CD4-positive, alpha-beta T cell treated with Interleukin-6 for 4 hours (primary cell): Measurements from ENCODE around the gene R3HDML.
"Not testable (repeated sequence)": the region's sequence is repeated elsewhere in the genome, so short reads cannot be mapped to it uniquely, and the experiment has no call there.

Source experiments
- DNase-seq: peaks from one replicate; pipeline ENCODE4 v3.0.0-alpha.2; 2020; ENCODE audit warnings: mixed read lengths

The R3HDML gene

DNA sequence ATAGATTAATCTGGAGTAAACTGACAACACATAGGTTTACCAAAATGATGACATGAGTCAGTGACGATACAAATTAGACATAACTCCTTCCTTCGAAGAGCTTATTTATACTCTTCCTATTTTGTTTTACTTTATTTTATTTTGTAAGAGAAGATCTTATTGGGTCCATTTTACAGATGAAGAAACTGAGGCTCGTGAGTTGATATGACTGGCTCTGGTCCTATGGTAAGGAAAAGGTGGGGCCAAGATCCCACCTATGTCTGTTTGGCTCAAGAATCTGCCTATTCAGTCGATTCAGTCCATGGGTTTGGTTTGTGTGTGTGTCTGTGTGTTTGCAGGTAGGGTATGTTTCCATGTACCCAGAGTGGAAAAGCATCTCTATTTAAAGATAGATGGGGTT is 8.4 kb upstream of the R3HDML start:
- no peak for DNase-seq

DNA sequence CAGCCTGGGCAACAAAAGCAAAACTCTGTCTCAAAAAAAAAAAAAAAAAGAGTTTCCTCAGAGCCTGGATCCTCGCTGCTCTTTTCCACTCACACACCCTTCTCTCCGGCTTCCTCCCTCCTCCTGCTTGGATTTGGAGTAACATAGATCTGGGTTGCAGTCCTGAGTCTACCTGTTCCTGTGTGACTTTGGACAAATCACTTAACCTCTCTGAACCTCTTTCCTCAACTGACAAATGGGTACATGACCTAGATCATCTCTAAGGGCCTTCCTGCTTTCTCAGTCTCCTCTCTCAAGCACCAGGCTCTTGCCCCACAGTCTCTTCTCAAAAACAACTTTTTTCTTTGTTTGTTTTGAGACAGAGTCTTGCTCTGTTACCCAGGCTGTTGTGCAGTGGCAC is 5.6 kb upstream of the R3HDML start:
- no peak for DNase-seq

DNA sequence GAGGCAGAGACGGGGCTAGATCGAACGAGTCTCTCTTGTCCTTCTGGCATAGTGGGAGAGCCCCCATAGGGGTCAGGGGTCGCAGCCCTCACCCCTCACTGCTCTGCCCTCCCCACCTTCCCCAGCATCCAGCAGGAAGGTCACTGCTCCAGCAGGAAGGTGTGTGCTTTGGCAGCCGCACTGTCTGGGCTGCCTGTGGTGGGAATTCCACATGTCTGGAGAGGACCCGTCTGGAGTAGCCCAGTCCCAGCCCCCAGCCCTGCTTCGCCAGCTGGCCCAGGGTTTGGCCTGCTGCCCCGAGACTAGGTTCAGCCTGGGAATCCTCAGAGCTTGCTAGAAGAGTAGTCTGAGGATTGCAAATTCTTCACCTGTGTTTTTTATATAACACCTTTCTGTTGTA is 2.5 kb upstream of the R3HDML start:
- no peak for DNase-seq

DNA sequence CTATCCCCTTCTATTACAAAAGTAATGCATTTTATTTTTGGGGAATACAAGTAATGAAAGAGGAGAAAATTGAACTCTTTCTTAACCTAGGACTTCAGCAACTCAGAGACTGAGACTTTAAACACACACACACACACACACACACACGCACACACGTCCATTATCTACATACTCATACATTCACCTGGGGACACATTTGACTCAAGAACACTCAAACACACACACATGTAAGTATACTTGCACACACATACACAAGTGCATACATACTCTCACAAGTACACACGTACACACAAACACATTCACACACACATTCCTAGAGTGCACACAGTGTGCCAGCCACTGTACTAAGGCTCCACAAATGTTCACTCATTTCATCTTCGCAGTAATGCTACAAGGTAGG is 2.1 kb upstream of the R3HDML start:
- DNase-seq: no peak

DNA sequence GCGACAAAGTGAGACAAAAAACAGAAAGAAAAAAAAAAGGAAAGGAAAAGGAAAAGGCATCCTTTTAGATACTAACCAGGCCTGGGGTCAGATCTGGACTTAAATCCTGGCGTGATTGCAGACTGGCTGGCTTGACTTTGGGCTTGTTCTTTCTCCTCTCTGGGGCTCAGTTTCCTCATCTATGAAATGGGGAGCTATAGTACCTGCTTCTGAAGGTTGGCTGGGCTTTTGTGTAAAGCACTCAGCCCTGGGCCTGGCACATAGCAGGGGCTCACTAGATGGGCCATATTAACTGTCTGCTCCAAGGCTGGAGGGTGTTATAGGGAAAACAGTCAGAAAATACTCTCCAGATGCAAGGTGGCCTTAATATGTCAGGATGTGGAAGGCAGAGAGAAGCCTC is 1.2 kb upstream of the R3HDML start:
- no peak for DNase-seq

DNA sequence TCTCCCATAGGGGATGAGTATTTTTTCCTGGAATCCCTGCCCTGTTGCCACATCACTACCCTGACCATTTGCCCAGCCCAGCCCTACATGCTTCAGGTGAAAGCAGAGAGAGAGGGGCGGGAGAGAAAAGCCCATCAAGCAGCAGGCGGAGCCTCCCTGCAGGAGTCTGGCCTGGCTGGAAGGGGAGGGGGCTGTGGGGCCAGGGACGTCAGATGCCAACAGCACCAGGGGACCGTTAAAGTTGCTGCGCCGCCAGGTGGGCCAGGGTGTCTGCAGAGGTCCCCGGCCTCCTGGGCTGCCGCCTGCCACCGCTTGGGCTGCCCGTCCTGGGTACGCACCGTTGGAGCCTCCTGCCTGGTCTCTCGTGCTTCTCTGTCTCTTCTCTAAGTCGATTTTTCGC is 757 bp upstream of the R3HDML start:
- DNase-seq: no peak

DNA sequence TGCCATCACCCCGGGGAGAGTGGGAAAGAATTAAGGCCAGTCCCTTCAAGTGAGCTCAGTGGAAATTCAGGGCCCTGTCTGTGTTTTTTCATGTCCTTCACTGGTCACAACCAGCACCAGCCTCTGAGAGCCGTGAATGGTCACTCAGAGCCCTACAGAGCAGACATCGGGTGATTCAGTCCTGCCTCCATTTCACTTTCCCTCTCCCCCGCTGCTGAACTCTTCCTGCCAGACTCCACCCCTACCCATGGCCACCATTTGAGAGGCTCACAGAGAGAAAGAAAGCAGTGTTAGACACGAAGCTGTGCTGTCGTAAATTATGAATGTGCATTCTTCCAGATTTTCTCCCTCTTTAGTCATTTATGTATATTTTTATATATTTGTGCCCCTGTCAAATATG is 5.4 kb downstream of the R3HDML start:
- DNase-seq: no peak

DNA sequence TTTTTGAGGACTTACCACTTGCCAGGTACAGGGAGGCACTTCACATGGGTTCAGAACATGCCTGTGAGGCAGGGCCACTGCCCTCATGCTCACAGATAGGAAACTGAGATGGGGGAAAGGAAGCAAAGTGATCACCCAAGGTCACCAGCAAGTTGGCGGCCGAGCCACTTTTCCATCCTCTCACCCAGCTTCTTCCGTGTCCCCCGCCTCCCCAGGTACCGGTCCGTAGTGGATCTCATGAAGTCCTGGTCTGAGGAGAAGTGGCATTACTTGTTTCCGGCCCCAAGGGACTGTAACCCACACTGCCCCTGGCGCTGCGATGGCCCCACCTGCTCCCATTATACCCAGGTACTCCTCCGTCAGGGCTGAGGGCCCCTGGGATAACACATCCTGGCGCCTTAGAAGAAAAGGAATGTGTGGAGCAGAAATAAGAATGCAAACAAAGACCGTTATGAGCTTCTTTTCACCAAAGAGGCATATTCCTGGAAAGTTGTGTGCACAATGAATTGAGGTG is 6.4 kb downstream of the R3HDML start:
- no peak for DNase-seq

DNA sequence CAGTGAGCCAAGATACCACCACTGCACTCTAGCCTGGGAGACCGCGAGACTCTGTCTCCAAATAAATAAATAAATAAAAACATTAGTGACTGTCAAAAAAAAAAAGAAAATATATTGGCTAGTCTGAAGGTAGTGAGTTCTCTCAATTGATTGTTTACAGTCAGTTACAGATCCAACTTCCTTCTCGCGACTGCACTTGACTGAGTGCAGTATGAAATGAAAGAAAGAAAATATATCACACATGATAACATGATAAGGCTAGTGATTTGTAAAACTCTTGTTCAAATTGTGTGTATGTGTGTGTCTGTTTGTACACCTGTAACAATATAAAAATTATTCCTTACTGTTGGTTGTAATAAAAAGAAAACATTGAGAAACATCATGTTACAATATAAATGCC is 7.9 kb downstream of the R3HDML start:
- DNase-seq: no peak

DNA sequence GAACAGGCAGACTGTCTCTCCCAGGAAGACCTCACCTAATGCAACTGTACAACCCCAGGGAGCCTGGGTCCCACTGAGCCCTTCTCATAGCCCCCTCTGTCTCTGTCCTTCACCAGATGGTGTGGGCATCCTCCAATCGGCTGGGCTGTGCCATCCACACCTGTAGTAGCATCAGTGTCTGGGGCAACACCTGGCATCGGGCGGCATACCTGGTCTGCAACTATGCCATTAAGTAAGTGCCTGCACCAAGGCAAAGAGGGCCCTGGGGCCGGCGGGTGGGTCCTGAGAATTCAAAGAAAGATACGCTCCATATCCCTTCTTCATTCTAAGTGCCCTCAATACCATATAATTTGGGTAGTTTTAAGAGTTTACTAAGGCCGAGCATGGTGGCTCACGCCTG is 8.3 kb downstream of the R3HDML start:
- no peak for DNase-seq

DNA sequence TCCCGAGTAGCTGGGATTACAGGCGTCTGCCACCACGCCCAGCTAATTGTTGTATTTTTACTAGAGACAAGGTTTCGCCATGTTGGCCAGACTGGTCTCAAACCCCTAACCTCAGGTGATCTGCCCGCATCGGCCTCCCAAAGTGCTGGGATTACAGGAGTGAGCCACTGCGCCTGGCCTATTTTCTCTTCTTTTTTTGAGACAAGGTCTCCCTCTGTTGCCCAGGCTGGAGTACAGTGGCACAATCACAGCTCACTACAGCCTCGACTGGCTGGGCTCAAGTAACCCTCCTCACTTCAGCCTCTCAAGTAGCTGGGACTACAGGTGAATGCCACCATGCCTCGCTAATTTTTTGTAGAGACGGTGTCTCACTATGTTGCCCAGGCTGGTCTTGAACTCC is 9.1 kb downstream of the R3HDML start:
- DNase-seq: not testable (repeated sequence)

DNA sequence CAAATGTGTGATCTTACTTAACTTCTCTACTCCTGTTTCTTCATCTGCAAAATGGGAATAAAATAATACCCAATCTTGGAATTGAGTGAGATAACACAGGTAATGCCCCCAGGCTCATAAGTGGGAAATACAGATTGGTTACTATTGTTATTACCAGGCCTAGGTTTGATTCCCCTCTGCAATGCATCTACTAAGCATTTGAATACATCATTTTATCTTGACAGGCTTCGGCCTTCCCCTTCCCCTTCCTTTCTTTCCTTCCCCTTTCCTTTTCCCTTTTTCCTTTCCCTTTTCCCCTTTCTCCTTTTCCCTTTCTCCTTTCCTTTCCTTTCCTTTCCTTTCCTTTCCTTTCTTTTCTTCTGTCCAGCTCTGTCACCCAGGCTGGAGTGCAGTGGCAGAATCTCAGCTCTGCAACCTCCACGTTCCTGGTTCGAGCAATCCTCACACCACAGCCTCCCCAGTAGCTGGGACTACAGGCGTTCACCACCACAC is 11.4 kb downstream of the R3HDML start:
- no peak for DNase-seq

DNA sequence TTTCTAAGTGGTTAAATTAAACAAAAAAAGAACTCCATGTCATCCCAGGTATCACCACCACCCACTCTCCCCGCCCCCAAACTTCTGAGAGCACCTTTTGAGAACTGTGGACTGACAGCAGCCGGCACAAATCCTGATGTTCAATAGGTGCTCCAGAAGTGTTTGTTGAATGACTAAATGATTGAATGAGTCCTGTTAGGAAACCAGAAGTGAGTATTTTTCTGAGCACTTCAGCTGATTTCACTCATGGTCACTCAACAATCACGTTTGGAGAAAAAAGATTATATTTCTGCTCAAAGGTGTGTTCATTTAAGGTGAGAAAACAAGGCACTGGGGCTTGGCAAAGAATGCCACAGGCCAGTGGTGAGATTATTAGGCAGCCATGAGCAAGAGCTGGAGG is 12.5 kb downstream of the R3HDML start:
- no peak for DNase-seq

DNA sequence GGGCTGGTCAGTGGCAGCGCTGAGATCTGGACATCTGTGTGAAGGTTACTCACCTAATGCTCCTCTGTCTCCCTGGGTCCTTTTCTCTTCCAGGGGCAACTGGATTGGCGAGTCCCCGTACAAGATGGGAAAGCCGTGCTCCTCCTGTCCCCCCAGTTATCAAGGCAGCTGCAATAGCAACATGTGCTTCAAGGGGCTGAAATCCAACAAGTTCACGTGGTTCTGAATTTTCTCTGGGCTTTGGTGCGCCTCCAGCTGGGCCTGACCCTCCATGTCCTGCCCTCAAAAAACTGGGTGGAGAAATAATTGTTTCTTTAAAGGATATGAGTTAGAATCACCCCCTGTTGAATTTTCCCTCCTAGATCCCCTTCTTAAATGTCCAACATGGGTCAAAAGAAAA is 13.7 kb downstream of the R3HDML start:
- DNase-seq: no peak

DNA sequence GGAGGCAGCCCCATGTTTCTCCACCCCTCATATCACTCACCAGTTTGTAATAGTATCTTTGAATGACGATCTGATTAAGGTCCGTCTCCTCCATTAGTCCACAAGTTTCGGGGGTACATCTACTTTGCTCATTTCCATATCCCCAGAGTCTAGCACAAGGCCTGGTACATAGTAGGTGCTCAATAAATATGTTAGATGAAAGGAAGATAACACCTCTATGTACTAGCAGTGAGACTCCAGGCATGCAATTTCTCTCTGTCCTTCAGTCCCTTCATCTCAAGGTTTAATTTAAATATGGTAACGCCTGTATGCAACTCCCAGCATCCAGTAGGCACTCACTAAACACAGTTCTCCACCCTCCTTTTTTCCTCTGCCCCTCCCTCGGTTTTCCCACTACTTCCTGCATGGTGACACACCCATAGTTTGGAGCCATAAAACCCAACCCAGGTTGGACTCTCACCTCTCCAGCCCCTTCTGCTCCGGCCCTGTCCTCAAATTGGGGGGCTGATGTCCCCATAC is 18.2 kb downstream of the R3HDML start:
- DNase-seq: no peak

DNA sequence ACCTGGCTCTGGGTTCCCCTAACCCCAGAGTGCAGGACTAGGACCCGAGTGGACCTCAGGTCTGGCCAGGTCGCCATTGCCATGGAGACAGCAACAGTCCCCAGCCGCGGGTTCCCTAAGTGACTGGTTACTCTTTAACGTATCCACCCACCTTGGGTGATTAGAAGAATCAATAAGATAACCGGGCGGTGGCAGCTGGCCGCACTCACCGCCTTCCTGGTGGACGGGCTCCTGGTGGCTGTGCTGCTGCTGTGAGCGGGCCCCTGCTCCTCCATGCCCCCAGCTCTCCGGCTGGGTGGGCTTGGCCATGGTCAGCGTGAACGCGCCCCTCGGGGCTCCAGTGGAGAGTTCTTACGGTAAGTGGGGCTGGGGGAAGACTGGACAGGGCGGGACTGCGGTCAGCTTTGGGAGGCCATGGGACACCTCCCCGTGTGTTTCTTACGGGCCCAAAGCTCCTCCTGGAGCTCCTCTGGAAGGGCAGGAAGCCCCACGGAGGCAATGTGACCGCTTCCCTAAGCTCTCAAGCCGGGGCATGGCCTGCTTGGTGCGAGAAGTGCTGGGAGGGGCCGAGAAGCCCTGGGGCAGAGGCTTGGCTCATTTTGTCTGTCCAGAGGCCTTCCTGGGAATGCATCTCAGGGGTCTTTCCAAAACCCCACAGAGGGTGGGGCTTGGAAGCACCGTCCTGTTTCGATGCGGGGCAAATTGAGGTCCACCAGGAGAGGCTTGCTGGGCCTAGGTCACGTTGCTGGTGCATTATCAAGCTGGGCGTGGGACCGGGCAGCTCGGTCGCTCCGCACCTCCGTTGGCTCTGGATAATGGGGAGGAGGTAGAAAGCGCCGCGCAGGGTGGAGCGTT is 18.9 kb downstream of the R3HDML start, which contains the start of gene HNF4A:
Gene HNF4A (plus strand): TSS at position 202 of the 855 bp plus-strand sequence. CDS start 106 bp downstream, at position 308.
- no peak for DNase-seq

DNA sequence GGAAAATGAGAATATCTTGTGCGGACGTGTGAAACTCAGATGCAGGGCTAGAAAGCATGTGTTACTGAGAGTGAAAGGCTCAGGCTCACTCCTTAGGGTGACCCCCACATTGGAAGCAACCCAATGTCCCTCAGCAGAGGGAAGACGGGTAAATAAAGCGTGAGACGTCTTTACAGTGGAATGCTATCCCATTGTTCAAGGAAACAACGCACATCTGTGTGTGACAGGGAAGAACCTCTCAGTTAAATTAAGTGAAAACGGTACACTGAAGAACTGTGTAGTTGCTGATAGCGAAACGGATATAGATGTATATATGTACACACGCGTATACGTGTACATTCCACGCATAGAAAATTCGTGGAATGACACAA is 19.5 kb downstream of the R3HDML start:
- DNase-seq: no peak

DNA sequence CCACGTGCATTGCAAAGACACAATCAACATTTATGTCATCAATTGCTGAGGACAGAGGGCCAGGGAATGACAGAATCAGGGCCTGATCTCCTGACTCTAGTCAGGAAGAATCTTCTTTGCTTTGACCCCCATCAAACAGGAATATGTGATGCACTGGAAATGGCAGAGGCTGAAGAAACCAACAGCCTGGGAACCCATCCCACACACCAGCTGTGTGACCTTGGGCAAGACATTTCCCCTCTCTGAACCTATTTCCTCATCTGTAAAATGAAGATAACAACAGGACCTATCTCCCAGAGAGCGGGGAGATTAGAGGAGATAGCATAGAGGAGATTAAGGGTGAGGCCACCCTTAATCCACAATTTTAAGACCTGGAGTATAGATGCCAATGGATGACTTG is 20.2 kb downstream of the R3HDML start:
- DNase-seq: no peak

DNA sequence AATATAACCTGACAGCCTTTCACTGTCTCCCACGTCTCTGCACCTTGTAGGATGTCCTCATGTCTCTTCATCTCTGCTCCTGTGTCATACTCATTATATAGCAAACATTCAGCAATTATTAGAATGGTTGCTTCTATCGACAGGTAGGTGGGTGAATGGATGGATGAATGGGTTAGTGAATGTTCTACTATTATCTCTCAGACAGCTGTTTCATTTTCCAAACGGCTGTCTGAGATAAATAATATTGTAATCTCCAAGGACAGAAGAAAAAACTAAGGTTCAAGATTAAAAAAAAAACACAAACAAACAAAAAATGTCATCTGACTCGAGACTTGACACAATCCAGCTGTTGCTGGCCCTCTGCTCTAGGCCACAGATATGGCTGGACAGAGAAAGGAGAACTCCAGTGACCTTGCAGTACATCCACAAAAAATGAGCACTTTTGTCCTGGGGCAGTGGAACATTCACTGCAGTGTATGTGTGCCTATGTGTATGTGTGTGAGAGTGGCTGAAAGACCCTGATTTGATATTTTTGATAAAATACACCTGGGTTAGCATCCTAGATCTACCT is 20.8 kb downstream of the R3HDML start:
- DNase-seq: no peak

DNA sequence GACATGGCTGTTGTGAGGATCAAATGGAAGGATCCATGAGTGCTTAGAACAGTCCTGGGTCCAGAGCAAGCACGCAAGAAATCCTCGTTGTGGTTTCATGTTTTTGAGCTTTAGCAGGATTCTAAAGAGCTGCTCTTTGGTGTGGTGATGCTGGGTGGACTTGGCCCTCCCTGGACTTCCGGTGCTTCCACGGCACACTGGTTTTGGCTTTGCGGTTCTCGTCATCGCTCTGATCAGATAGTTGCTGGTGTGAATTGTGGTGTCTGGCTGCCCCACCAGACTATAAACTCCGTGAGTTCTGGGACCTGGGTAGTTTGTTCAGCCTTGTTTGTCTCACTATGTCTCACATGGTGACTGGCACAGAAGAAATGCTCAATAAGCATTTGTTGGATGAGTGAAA is 21.9 kb downstream of the R3HDML start:
- no peak for DNase-seq

DNA sequence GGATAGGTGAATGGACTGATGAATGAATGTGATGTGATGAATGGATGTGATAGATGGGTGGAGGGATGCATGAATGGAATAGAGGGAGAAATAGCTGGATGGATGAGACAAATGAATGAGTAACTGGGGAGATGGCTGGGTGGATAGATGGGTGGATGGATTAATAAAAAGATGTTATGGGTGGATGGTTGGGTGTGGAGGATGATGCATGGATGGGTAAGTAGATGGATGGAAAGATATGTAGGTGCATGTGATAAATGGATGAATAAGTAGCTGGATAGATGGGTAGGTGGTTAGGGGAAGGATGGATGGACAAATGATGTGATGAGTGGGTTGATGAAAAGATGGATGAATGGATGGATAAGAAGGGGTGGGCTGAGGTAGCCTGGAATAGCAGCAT is 23.4 kb downstream of the R3HDML start:
- DNase-seq: no peak

DNA sequence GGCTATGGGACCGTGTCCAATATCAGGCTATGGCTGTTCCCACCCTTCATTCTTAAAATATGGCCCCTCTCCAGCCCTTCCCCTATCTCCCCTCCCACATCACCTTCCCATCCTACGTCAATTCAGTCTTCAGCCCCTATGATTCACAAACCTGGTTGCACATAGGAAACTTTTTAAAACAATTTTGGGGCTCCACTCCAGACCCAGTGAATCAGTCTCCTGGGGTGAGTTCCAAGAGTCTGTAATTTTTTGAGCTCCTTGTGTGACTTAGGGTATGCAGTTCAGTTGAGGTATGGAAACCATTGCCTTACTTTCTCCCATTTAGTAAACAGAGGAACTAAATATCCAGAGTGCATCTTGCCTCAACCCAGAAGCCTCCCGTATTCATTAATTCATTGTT is 24.2 kb downstream of the R3HDML start:
- no peak for DNase-seq

DNA sequence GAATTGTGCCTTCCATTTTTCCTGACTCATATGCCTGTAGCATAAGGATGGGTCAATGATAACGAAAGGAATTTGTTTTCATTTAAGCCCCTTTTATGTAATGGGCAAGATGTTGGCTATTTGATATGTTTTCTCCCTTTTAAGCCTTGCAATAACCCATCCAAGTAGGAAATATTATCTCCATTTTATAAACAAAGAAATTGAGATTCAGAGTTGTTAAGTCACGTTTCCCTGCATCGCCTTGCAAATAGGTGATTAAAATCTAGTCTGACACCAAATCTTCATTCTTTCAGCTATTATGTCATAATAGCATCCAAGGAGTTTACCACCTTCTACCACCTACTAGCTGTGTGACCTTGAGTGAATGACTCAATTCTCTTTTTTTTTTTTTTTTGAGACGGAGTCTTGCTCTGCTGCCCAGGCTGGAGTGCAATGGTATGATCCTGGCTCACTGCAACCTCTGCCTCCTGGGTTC is 25.7 kb downstream of the R3HDML start:
- DNase-seq: no peak

DNA sequence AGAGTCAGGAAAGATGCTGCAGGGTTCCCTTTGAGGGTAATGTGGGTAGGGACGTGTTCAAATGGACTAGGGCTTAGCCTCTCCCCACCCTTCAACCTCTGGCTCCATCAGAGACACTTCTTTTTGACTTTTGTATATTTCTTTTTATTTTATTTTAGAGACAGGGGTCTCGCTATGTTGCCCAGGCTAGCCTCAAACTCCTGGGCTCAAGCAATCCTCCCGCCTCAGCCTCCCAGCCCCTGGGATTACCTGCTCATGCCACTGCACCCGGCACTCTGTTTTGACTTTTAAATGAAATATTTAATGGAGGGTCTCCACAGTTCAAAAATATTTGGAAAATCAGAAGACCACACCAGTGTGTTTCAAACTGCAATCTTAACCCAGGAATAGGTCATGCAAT is 27.2 kb downstream of the R3HDML start:
- no peak for DNase-seq
